Measurements from ENCODE around the gene ZDHHC14.

DNA sequence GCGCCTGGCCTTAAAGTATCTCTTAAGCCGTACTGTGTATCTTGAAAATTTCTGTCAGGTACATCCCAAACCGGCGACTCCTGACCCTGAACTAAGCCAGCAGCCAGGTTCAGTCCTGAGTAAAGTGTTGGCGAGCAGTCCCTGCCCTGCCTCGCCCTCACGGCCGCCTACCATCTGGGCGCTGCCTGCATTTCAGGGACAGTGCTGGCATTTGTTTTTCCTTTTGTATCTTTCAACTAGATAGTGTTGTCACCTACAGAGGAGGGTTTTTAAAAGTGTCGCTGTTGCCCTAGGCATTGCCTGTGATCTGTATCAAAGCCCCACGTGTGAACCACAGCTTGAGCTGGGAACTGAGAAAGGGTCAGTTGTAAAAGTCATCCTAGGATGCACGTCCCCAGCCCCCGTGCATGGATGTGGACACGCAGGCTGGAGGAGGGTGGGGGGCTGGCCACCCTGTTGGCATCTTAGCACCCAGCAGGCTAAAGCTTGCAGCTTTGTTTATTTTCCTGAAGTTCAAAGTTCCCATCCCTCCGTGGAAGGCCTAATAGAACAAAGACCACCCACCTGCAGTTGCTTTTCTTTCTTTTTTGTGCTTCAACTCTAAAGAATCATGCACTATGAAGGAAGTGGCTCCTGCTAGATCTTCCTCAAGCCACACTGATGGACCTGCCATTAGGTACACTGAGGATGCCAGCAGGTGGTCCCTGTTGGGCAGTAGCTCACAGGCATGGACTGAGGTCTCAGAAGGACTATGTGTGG lies 136.8 kb downstream of the ZDHHC14 start:
- no peak for TF ChIP-seq CTCF (conservative IDR thresholded peaks at IDR 0.05; ENCODE audit: low read depth, low read length)
- TF ChIP-seq EZH2 (IDR thresholded peaks at IDR 0.05; ENCODE audit: borderline replicate concordance, low read depth, low read length, poor library complexity, severe bottlenecking) = no peak

Measured in A673 (cell line).